H9 (cell line): ENCODE results near the gene ARHGAP15. TPM values are rescaled to one million over a fixed set of nuclear protein-coding genes. Genes with fewer than 3 reads are reported as not detected.

Experiments used
- DNase-seq: peaks from one replicate; pipeline ENCODE4 v3.0.0-alpha.2; 2017
- H2AFZ ChIP-seq: one replicate; pipeline ENCODE4 v1.6.1; 2013; ENCODE audit warnings: mild to moderate bottlenecking, low read length, control low read depth, moderate library complexity
- H2AK5ac ChIP-seq: 2 replicates; pipeline ENCODE4 v1.6.1; 2013; ENCODE audit warnings: low read length, control low read depth, mixed read lengths; ENCODE audit not compliant: insufficient read length
- H2BK120ac ChIP-seq: one replicate; pipeline ENCODE4 v1.6.1; 2013; ENCODE audit warnings: low read depth, mild to moderate bottlenecking, low read length, control low read depth, inconsistent platforms; ENCODE audit not compliant: poor library complexity, severe bottlenecking
- H2BK12ac ChIP-seq: 2 replicates; pipeline ENCODE4 v1.6.1; 2013; ENCODE audit warnings: low read length, control low read depth, mixed read lengths, low read depth; ENCODE audit not compliant: insufficient read length
- H2BK15ac ChIP-seq: 2 replicates; pipeline ENCODE4 v1.6.1; 2013; ENCODE audit warnings: low read depth, low read length, control low read depth
- H2BK20ac ChIP-seq: one replicate; pipeline ENCODE4 v1.6.1; 2013; ENCODE audit warnings: low read depth, mild to moderate bottlenecking, low read length, control low read depth, inconsistent platforms; ENCODE audit not compliant: poor library complexity, severe bottlenecking
- H2BK5ac ChIP-seq: 2 replicates; pipeline ENCODE4 v1.6.1; 2013; ENCODE audit warnings: low read length, control low read depth, mixed read lengths; ENCODE audit not compliant: insufficient read length
- H3K14ac ChIP-seq: 2 replicates; pipeline ENCODE4 v1.6.1; 2013; ENCODE audit warnings: low read length, control low read depth; ENCODE audit not compliant: insufficient read depth
- H3K18ac ChIP-seq: 2 replicates; pipeline ENCODE4 v1.6.1; 2013; ENCODE audit warnings: low read depth, mild to moderate bottlenecking, mixed read lengths, low read length, control low read depth; ENCODE audit not compliant: insufficient read length
- H3K23ac ChIP-seq: 2 replicates; pipeline ENCODE4 v1.6.1; 2013; ENCODE audit warnings: low read length, control low read depth, mixed read lengths, low read depth; ENCODE audit not compliant: insufficient read length
- H3K23me2 ChIP-seq: 2 replicates; pipeline ENCODE4 v1.6.1; 2013; ENCODE audit warnings: low read depth, mild to moderate bottlenecking, mixed read lengths, low read length, control low read depth; ENCODE audit not compliant: insufficient read length, poor library complexity, severe bottlenecking
- H3K27ac ChIP-seq: 2 replicates; pipeline ENCODE4 v1.5.1; 2013; ENCODE audit warnings: low read length, control low read depth, mixed read lengths, low read depth; ENCODE audit not compliant: insufficient read length
- H3K27me3 ChIP-seq: 2 replicates; pipeline ENCODE4 v1.6.1; 2013; ENCODE audit warnings: low read length, control low read depth, inconsistent platforms; ENCODE audit not compliant: insufficient read depth
- H3K4ac ChIP-seq: 2 replicates; pipeline ENCODE4 v1.6.1; 2013; ENCODE audit warnings: low read depth, mild to moderate bottlenecking, control low read depth, inconsistent platforms, low read length, moderate library complexity
- H3K4me1 ChIP-seq: 2 replicates; pipeline ENCODE4 v1.6.1; 2013; ENCODE audit warnings: low read length, control low read depth, inconsistent platforms; ENCODE audit not compliant: insufficient read depth
- H3K4me2 ChIP-seq: 2 replicates; pipeline ENCODE4 v1.6.1; 2013; ENCODE audit warnings: low read length, control low read depth, mixed read lengths; ENCODE audit not compliant: insufficient read length, insufficient read depth
- H3K56ac ChIP-seq: 2 replicates; pipeline ENCODE4 v1.6.1; 2013; ENCODE audit warnings: low read depth, mild to moderate bottlenecking, mixed read lengths, low read length, control low read depth; ENCODE audit not compliant: insufficient read length
- H3K79me1 ChIP-seq: 2 replicates; pipeline ENCODE4 v1.6.1; 2013; ENCODE audit warnings: low read depth, mild to moderate bottlenecking, moderate library complexity, low read length, control low read depth, inconsistent platforms; ENCODE audit not compliant: insufficient read depth, poor library complexity, severe bottlenecking
- H3K79me2 ChIP-seq: 2 replicates; pipeline ENCODE4 v1.6.1; 2013; ENCODE audit warnings: low read length, control low read depth, inconsistent platforms; ENCODE audit not compliant: insufficient read depth
- H3K9ac ChIP-seq: 2 replicates; pipeline ENCODE4 v1.6.1; 2013; ENCODE audit warnings: low read length, control low read depth, mixed read lengths; ENCODE audit not compliant: insufficient read length; ENCODE audit errors: extremely low read depth
- H3K9me3 ChIP-seq: one replicate; pipeline ENCODE4 v1.6.1; 2013; ENCODE audit warnings: low read depth, low read length, inconsistent platforms; ENCODE audit not compliant: control insufficient read depth
- H3T11ph ChIP-seq: one replicate; pipeline ENCODE4 v1.6.1; 2013; ENCODE audit warnings: mild to moderate bottlenecking, low read length, control low read depth, inconsistent platforms
- H4K20me1 ChIP-seq: one replicate; pipeline ENCODE4 v1.6.1; 2013; ENCODE audit not compliant: control insufficient read depth, insufficient read length, insufficient read depth
- H4K5ac ChIP-seq: 2 replicates; pipeline ENCODE4 v1.6.1; 2013; ENCODE audit warnings: low read depth, mild to moderate bottlenecking, mixed read lengths, low read length, control low read depth; ENCODE audit not compliant: insufficient read length
- H4K8ac ChIP-seq: replicated peaks from 2 replicates; pipeline ENCODE4 v1.6.1; 2013; ENCODE audit warnings: low read length, control low read depth, mixed read lengths, low read depth; ENCODE audit not compliant: insufficient read length
- H4K91ac ChIP-seq: 2 replicates; pipeline ENCODE4 v1.6.1; 2013; ENCODE audit warnings: low read depth, mild to moderate bottlenecking, moderate library complexity, mixed read lengths, low read length, control low read depth; ENCODE audit not compliant: insufficient read length
- H3K27ac Mint-ChIP-seq, 3 experiments: 2 replicates in 2 of 3; 3 replicates in 1 of 3; pipeline ENCODE4 v1.8.0; 2020 to 2021; ENCODE audit warnings: mixed read lengths in 3 of 3, mild to moderate bottlenecking in 1 of 3, moderate library complexity in 1 of 3
- H3K27me3 Mint-ChIP-seq: 2 replicates; pipeline ENCODE4 v1.8.0; 2021; ENCODE audit warnings: low read depth, mild to moderate bottlenecking, moderate library complexity, mixed read lengths
- H3K36me3 Mint-ChIP-seq, 3 experiments: 2 replicates in 2 of 3; 3 replicates in 1 of 3; pipeline ENCODE4 v1.8.0; 2020 to 2021; ENCODE audit warnings: low read depth in 3 of 3, mixed read lengths in 3 of 3; ENCODE audit not compliant: insufficient read depth in 1 of 3
- H3K4me1 Mint-ChIP-seq, 2 experiments: 2 replicates each; pipeline ENCODE4 v1.8.0; 2020; ENCODE audit warnings: mixed read lengths in 2 of 2
- H3K4me3 Mint-ChIP-seq, 2 experiments: 2 replicates in 1 of 2; 3 replicates in 1 of 2; pipeline ENCODE4 v1.8.0; 2020 to 2021; ENCODE audit warnings: mild to moderate bottlenecking in 2 of 2, mixed read lengths in 2 of 2, moderate library complexity in 1 of 2
- H3K9me3 Mint-ChIP-seq, 2 experiments: 2 replicates in 1 of 2; 3 replicates in 1 of 2; pipeline ENCODE4 v1.8.0; 2020; ENCODE audit warnings: mild to moderate bottlenecking in 2 of 2, mixed read lengths in 2 of 2, moderate library complexity in 1 of 2
- CTCF ChIP-seq: fragments of 200-600 bp; sonication (generic); conservative IDR thresholded peaks from 3 replicates; pipeline ENCODE4 v1.8.0; 2021; ENCODE audit warnings: antibody characterized with exemption, mild to moderate bottlenecking
- WGBS: extraction: QIAGEN DNeasy Blood & Tissue Kit; methylation state at CpG from one replicate; pipeline ENCODE4 v1.1.7; 2013; ENCODE audit warnings: missing lambda C conversion rate, low lambda C conversion rate, mixed read lengths; ENCODE audit not compliant: insufficient read length; ENCODE audit errors: extremely low coverage; 5-methylcytosine and 5-hydroxymethylcytosine counted together
- total RNA-seq: library from RNA; stranded (reverse); gene quantifications from 2 replicates; pipeline ENCODE4 v1.2.1, GENCODE V29; 2021

ARHGAP15 gene
- total RNA-seq, 1 experiment from 2014 or later: not detected

- H3T11ph ChIP-seq: no peak overlapping the region
- no peak overlapping the region for H3K27ac ChIP-seq
- no CpG with 5 or more reads among the region's 3 CpGs for WGBS
- no peak for TF ChIP-seq CTCF
- H3K9ac ChIP-seq: no peak overlapping the region
- no peak overlapping the region for H4K8ac ChIP-seq
- no peak overlapping the region for H3K56ac ChIP-seq
- no peak overlapping the region for H4K5ac ChIP-seq
- H2BK12ac ChIP-seq: no peak overlapping the region
- no peaks in the 10 kb centered on the region for H3K79me2 ChIP-seq
- no peaks in the 10 kb centered on the region for H3K79me1 ChIP-seq
- no peak overlapping the region for H3K23ac ChIP-seq
- no peak overlapping the region for H3K4ac ChIP-seq
- H2BK120ac ChIP-seq: no peak overlapping the region
- no peaks in the 10 kb centered on the region for H3K27me3 ChIP-seq
- H2BK20ac ChIP-seq: no peak overlapping the region
- no peak overlapping the region for H2AK5ac ChIP-seq
- H2BK15ac ChIP-seq: no peak overlapping the region
- no peak overlapping the region for H3K27ac Mint-ChIP-seq
- no peaks in the 10 kb centered on the region; the same call in 1 of the 2 replicates for H3K4me1 ChIP-seq
- H3K14ac ChIP-seq: no peak overlapping the region
- peaks cover 3 to 5% of the 10 kb centered on the region in 2 experiments; a peak in 3 of 4 replicates for H3K4me1 Mint-ChIP-seq
- no peak overlapping the region for H3K4me2 ChIP-seq
- no peak overlapping the region for H2BK5ac ChIP-seq
- no peak overlapping the region for H3K18ac ChIP-seq
- no peak overlapping the region for H3K4me3 Mint-ChIP-seq
- H4K20me1 ChIP-seq: no peaks in the 10 kb centered on the region
- no peaks in the 10 kb centered on the region for H3K23me2 ChIP-seq
- no peak for DNase-seq
- H3K27me3 Mint-ChIP-seq: no peaks in the 10 kb centered on the region
- H2AFZ ChIP-seq: no peak overlapping the region
- no peaks in the 10 kb centered on the region for H3K9me3 Mint-ChIP-seq
- no peak overlapping the region for H4K91ac ChIP-seq
- no peaks in the 10 kb centered on the region for H3K36me3 Mint-ChIP-seq
- H3K9me3 ChIP-seq: no peaks in the 10 kb centered on the region
Observed at GRCh38 chr2:143397884-143398614, 268.8 kb downstream of the ARHGAP15 start.
